M059J (cell line): ENCODE data around the gene TMEM117. TPM values are rescaled to one million over a fixed set of nuclear protein-coding genes. Genes with fewer than 3 reads are reported as not detected.

Source experiments
- DNase-seq: peaks from one replicate; pipeline ENCODE4 v3.0.0-alpha.2; 2012; ENCODE audit warnings: low read depth
- total RNA-seq: library from RNA; depleted of rRNA; stranded (reverse); fragments of >200 nt; shearing (Covaris generic); gene quantifications from 2 replicates; pipeline ENCODE4 v1.2.3, GENCODE V29; 2014

TMEM117 gene
- total RNA-seq, 1 experiment from 2014 or later: 5.3 TPM

DNA sequence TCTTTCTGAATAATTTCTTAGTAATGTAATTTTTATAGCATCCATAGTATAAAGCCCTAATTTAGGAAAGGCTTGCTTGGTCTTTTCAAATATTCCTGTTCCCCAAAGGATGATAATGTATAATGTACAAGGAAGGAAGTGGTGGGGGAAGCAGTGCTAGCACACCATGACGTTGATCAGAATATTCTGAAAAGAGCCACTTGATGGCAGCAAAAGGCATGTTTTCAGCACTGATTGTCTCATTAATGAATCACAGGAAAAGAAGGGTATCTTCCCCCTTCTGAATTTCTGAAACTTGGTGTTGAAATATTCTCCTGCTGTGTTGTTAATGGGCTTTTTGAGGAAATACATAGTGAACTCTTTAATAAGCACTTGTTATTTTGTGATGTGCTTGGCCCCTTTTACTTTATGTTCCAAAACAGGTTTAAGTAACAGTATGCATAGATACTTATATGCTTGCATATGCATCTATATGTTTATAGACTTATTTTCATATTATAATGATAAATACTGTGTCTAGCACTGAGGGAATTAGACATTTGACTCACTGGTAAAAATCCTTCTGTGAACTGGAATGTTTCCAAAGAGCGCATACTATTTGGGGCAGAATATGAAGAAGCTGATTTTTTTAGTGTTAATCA is 122.0 kb downstream of the TMEM117 start:
- peak; percentile 59 for DNase-seq

DNA sequence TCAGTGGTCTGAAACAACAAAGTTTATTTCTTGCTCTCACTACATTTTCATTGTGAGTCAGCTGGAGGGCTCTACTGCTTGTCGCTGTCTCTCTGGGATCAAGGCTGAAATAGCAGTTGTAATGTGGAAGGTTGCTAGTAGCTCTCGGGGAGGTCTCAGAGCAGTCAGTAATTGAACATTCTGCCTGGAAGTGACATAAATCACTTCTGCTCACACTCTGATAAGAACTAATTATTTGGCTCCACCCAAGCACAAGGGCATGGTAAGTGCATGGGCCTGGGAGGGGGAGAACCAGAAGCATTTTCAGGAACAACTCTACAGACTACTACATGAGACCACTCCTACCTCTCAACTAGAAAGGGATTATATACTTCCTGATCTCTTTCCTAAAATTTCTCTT is 128.2 kb downstream of the TMEM117 start:
- DNase-seq: no peak

DNA sequence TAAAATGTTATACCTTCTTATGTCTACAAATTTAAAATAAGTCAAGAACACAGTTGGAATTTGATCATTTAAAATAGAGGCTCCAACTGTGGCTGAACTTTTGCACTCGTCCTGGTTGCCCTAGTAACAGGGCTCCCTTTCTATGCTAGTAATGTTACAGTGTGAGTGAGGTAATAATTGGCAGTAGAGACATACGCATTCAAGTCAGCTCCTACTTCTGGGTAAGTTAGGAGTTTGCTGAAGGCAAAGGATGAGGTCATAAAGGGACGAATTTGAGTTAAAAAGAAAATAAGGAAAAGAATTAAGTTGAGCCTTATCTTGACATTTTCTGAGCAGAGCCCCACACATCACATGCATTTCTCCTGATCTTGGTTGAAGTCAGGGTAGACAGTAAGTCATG is 129.1 kb downstream of the TMEM117 start:
- DNase-seq: peak; percentile 59

DNA sequence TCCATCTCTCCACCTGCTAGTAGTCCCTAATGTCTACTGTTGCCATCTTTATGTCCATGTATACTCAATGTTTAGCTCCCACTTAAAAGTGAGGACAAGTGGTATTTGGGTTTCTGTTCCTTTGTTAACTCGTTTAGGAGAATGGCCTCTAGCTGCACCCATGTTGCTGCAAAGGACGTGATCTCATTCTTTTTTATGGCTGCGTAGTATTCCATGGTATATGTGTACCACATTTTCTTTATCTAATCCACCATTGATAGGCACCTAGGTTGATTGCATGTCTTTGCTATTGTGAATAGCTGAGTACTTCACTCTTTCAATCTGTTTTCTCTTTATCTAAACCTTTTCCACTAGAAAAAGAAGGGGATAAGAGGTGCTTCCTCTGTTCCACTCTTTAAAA is 130.0 kb downstream of the TMEM117 start:
- DNase-seq: no peak

DNA sequence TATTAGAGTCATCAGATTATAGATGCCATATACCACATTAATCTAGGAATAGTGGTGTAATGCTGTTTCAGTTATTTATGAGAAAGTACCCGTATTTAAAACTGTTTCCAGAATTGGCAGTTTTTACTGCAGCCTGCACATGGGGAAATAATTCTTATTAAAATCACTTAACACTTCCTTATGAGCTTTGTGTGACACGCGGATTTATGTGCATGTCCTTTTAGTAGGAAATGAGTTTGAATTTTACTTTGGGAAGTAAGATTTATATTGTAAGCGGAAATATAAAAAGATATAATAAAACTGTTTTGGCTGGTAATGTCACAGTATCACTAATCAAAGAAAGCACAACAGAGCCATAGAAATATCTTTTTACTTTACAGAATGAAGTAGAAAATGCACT is 132.9 kb downstream of the TMEM117 start:
- DNase-seq: no peak

DNA sequence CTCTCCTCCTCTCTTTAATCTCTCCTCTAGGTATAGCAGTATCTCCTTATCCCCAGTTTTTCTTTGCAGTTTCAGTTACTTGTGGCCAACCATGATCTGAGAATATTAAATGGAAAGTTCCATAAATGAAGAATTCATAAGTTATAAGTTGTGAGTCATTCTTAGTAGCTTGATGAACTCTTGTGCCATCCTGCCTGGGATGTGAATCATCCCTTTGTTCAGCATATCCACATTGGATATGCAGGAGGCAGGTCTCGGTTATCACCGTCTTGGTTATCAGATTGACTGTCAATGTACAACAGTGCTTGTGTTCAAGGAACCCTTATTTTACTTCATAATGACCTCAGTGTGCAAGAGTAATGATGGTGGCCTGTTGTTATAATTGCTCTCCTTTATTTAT is 134.0 kb downstream of the TMEM117 start:
- peak; percentile 65 for DNase-seq

DNA sequence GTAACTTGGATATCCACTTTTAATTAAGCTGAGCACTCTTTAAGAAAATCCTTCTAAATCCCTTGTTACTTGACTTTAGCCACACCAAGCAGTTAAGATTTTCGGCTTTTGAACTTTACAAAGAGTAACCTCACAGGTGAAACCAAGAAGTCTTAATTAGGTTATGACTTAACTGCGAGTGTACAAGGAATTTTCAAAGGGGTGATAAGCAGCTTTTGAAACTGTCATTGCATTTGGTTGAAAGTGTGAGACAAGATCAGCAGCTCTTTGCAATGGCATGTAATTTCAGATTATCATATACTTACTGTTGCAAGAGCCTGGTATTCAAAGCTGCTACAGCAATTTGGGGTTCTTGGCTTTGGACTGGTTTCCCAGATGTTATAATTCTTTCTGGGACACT is 137.5 kb downstream of the TMEM117 start:
- DNase-seq: no peak

DNA sequence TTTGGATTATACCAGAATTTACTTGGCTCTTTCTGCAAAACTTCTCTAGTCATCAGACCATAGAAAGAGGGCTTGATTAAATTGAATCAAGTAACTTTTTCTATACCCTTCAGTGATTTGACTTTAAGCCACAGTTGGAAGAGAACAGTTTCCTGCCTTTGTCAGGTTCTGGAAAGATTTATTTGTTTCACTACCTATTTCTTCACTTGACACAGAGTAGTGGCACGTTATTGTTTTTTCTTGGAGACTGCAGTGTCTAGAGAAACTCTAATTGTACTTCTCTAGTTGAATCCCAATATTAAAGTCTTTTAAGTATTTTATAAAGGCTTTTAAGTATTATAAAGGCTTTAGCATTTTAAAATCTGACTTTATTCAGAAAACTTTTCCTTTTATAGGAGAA is 138.1 kb downstream of the TMEM117 start:
- no peak for DNase-seq

DNA sequence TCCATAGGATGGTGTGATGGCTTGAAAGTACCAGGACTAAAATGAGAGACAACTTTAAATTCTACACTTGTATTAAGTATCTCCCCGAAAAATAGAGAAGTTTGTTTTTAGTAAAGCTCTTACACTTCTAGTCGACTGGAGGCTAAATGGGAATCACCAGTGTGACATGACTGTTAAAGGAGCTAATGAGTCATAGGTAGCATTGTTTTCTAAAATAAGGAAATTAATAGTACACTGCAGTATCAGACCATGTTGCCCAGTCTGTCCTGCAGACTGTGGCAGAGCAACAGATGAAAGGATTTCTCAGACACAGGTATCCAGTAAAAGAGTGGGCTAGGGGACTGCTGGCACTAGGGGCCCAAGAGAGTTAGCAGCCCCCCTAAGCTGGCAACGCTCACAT is 140.1 kb downstream of the TMEM117 start:
- DNase-seq: peak; percentile 33

DNA sequence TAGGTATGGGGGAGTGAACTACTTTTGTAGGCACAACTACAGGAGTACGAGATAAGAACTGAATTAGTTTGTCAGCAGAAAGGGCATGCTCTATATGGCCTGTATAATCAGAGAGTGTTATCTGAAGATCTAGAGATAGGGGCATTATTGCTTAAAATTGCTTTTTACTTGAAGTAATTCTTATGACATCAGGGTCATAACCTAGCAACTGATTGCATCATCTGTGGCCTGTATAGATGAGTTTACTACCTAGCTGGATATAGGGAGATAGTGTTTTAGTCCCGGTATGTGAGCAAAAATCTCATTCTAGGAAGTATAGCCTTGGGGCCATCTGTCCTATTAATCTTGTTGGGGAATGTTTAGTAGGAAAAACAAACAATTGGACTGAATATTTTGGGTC is 142.7 kb downstream of the TMEM117 start:
- DNase-seq: no peak

DNA sequence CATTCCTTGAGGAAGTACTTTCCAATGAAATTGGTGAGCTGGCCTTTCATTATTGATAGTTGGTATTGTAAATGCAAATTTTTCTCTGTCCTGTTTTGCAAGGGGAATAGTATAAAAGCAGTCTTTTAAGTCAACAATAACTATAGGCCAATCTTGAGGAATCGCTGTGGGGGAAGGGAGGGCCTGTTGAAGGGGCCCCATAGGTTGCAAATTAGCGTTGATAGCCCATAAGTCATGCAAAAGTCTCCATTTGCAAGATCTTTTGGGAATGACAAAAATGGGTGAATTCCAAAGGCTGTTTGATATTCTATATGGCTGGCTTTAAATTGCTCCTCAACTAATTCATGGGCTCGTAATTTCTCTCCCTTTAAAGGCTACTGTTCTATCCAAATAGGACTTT is 143.6 kb downstream of the TMEM117 start:
- no peak for DNase-seq

DNA sequence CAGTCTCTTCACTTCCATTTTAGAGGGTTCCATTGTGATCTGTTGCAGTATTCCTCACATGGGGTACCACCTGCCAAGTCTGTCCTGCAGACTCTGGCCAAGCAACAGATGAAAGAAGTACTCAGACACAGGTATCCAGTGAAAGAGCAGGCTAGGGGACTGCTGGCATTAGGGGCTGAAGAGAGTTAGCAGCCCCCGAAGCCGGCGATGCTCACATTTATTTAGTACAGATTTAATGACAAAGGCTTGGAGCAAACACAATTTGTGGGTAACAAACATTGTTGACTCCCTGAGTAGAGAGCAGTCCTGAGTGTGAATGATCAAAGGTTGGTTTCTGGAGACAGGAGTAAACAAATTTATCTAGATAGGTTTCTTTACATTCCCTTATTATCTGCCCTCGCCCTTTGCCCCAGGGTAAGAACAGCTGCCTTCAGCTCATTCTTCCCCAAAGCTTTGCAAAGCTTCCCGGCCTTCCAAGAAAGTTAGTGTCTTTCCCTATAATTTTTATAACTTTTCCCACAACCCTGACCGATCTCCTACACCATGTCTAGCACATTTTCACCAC is 144.8 kb downstream of the TMEM117 start:
- DNase-seq: no peak

DNA sequence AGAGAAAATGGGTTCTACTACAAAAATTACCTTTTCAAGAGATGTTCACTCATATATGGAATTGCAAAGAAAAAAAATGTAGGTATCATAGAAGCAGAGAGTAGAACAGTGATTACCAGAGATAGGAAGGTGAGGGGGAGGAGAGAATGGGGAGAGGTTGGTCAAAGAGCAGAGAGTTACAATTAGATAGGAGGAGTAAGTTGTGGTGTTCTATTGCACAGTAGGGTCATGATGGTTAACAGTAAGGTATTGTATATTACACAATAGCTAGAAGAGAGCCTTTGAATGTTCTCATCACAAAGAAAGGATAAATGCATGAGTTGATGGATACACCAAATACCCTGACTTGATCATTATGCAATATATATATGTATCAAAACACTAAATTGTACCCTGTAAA is 145.8 kb downstream of the TMEM117 start:
- no peak for DNase-seq

DNA sequence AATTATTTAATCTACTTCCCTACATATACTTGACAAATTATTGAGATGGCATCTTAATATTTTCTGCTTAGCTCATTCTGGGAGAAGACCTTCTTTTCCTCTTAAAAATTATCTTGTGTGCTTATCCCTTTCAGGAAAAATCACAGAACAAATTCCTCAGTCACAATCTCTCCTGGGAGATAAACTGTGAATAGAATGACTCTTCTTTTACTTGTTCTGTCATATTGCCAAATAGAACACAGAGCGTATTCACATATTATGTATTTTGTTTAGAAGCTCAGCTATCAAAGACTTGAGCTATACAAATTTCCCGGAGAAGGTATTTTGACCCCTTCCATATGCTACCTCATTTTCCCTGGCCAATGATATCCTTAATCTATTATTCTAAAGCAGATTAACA is 146.7 kb downstream of the TMEM117 start:
- DNase-seq: no peak

DNA sequence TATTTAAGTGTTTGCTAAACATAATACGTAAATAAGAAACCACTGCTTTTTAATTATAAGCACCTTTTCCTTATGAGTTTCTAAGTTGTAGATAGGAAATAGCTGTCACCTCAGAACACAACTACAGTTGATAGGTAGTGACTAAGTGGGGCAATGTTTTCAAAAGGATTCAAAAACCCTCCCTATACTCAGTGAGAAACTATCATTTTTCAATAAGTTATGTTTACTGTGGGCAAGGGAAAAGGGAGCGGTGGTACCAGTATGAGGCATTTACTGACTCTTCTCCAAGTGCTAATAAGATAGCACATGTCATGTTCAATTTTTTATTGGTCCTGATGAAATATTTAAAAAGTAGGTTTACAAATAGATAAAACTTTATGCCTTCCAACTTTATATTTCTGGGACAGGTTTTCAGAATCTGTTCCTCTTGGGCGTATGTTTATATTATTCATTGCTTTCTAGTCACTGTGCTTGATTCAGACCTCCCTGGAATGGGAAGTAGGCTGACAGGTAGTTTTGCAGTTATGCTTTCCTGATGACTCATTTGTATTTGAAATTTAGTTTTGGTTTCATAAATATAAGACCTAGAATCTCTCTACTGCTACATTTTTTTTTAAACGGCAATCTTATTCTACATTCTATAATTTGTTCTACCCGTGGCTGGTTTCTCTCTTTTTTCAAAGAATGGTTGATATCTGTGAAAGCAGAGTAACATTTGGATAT is 153.1 kb downstream of the TMEM117 start:
- DNase-seq: peak; percentile 42

DNA sequence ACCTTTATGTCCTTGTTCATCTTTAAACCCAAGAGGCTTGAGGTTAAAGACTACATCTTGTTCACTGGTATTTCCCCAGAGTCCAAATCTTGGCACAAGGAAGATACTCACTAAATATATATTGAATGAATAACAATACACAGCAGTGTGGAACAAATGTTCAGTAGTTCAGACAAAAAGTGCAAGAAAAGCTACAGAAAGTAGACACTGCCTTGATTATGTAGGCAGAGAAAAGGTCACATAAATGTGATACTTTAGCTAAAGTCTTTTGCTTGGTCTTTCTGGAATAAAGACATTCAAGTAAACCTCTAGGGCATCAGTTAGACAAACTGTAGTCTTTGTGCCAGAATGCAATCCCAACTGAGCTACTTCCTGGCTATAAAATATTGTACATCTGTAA is 157.0 kb downstream of the TMEM117 start:
- no peak for DNase-seq

DNA sequence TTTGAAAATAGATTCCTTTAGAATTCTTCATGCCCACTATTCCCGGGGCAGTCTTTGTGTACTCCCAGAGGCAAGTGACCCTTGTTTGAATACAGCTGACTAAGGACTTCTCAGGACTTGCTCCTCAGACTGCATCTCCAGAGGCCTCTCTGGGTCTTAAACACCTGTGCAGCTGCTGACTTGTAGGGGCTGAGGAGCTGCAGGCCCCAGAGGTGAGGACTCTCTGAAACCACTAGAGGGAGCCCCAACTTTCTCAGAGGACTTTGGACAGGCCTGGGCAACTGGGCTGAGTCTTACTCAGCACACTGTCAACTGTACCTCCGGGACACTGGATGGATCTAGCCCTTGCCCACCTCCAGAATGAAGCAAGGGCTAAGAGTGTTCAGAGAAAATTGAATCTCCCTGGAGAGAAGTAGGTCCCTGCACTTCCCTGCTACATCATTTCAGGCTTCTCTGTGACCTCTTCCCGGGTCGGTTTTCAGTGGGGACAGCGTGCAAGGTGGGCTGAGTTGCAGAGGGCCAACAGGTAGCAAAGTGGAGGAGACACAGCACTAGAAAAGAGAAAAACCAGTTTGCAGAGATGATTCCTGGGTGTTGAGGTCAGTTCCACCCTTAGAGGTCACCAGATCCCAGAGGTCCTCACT is 164.6 kb downstream of the TMEM117 start:
- DNase-seq: peak; percentile 59

DNA sequence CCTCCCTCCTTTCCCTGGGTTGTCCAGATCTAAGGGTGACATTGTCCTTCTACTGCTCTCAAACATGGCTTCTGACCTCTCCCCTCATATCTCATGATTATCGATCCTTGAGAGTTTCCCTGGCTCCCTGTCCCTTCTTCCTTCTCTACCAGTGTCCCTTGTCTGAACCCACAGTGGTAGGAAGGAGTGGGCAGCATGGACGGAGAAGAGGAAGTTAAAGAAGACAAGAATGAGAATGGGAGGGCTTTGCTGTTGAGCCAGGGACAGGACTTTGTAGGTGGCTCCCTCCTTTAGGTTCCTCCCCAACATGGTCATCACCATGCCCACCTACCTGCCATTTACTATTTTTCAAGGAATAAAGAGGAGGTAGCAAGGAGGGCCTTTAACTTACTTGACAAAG is 166.7 kb downstream of the TMEM117 start:
- no peak for DNase-seq

DNA sequence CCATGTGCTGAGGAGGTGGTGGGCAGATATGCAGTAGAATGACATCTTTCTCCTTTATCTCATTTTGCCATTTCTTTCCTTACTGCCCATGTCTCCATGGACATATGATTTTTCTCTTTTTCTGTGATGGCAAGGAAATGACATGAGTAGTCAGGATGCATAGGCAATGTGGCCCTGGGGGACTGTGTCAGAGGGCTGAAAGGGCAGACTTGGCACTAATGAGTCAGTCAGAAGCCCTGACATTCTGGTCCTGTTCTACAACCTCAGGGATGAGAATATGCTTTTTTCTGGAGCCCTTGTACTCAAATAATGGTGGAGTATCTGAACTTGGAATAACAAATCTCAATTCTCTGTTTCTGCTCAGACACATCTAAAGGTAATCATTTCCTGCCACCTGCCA is 167.8 kb downstream of the TMEM117 start:
- no peak for DNase-seq

DNA sequence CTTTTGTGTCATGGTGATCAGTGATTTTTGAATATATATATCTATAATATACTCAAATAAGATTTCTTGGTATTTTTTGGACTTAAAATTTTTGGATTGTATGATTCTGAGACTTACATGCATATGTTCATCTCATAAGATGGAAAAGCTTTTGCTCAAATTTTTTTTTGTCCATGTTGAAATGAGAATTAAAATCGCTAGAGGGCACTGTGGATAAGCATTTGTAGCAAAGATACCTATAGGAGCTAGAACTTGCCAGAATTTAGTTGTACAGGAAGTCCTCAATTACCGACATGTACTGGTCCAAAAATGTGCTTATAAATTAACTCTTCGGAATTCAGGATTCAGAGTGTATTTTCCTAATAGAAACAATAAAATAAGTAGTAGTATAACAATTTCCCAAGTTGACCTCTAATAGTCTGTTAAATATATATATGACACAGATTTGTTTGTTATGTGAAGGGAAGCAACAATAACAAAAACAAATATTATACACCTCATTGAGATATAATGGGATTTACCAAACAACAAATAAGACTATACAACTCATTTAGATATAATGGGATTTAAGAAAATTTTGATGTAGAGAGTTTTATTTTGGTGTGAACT is 179.6 kb downstream of the TMEM117 start:
- peak; percentile 52 for DNase-seq

DNA sequence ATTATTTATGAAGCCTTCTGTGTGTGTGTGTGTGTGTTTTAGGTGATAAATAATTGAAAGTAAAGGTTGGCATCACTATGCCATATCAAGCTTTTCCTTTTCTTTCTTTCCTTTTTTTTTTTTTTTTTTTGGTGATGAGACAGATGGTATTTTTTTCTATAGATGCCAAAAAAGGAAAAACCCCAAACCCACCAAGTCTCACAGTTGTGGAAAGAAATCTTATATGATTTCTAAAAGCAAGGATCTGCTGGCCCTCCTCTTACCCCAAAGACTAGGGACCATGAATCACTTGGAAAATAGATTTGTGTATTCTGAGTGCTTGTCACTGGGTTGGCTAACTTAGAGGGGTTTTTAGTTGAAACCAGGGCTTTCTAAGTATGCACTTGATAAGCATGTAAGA is 181.3 kb downstream of the TMEM117 start:
- DNase-seq: no peak

DNA sequence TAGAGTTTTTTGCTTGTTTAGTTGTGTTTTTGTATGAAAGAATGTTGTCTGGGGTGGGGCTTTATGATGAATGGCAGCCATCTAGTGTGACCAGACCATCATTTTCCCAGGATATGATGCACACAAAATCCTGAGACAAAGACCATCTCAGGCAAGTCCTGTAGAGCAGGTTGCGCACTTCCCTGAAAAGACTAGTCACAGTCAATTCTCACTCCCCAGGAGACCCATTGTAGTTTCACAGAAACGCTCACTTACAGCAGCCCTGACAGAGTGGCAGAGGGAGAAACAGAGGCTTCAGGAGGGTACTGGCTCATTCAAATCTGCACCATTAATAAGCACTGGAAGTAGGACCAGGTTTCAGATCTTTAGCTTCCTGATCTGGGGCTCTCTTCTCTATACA is 183.2 kb downstream of the TMEM117 start:
- DNase-seq: no peak

DNA sequence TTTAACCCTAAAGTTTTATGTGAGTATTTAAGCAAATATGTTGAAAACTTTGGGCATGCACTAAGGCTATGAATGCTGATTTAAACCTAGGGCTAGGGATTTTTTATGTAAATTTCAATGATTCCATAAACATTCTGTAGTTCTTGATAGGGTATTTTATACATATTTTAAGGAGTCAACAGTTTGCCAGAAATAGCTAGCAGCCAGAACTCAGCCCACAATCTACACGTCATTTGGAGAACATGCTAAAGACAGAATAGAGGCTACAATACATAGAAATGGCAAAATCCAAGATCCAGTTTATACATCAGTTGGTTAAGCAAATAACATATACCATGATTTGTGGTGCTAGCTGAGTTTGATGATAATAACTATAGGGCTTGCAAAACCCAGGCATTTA is 184.7 kb downstream of the TMEM117 start:
- DNase-seq: no peak
